A673 (cell line): Measurements from ENCODE around the gene ACD. TPM values are rescaled to one million over a fixed set of nuclear protein-coding genes. Genes with fewer than 3 reads are reported as not detected.

Source experiments
- BruUV-seq: library from RNA; stranded (reverse); fragments of 400-500 nt; replicated peaks from 2 replicates; lab custom pipeline; 2021; lab: Mats Ljungman, UMichigan
- CTCF ChIA-PET: fragments of 300-600 bp; sonication (Branson Sonifier 250); formaldehyde crosslinking; loops from one replicate; lab custom pipeline; 2022; ENCODE audit warnings: antibody characterized with exemption; lab: Charles Lee
- POLR2A ChIA-PET: fragments of 300-600 bp; sonication (Branson Sonifier 250); formaldehyde crosslinking; loops from one replicate; lab custom pipeline; 2022; ENCODE audit warnings: antibody characterized with exemption; ENCODE audit not compliant: low non-redundant PET; lab: Charles Lee
- DNase-seq: peaks from one replicate; pipeline ENCODE4 v3.0.0-alpha.2; 2015; ENCODE audit warnings: low spot score
- H3K27ac ChIP-seq: fragments of 200-600 bp; sonication (generic); 2 replicates; pipeline ENCODE4 v1.5.1; 2016; ENCODE audit warnings: mixed run types, low read depth, mild to moderate bottlenecking, mixed read lengths, antibody characterized with exemption, low read length; ENCODE audit not compliant: poor library complexity, severe bottlenecking
- H3K27me3 ChIP-seq: fragments of 200-600 bp; sonication (generic); replicated peaks from 2 replicates; pipeline ENCODE4 v1.6.1; 2017; ENCODE audit warnings: mixed run types, low read depth, mild to moderate bottlenecking, mixed read lengths, antibody characterized with exemption, low read length; ENCODE audit not compliant: insufficient read depth, poor library complexity
- H3K36me3 ChIP-seq: fragments of 200-600 bp; sonication (generic); 2 replicates; pipeline ENCODE4 v1.6.1; 2016; ENCODE audit warnings: mixed run types, mild to moderate bottlenecking, mixed read lengths, antibody characterized with exemption, low read length; ENCODE audit not compliant: insufficient read depth, poor library complexity, severe bottlenecking
- H3K4me1 ChIP-seq: fragments of 200-600 bp; sonication (generic); 2 replicates; pipeline ENCODE4 v1.6.1; 2017; ENCODE audit warnings: mixed run types, mild to moderate bottlenecking, mixed read lengths, antibody characterized with exemption, low read length; ENCODE audit not compliant: insufficient read depth, poor library complexity, severe bottlenecking
- H3K4me3 ChIP-seq: fragments of 200-600 bp; sonication (generic); 2 replicates; pipeline ENCODE4 v1.5.1; 2016; ENCODE audit warnings: low read depth, mixed run types, mild to moderate bottlenecking, mixed read lengths, low read length; ENCODE audit not compliant: poor library complexity, severe bottlenecking
- H3K9me3 ChIP-seq: fragments of 200-600 bp; sonication (generic); 2 replicates; pipeline ENCODE4 v1.6.1; 2016; ENCODE audit warnings: mixed run types, low read depth, mild to moderate bottlenecking, mixed read lengths, antibody characterized with exemption, low read length; ENCODE audit not compliant: poor library complexity, severe bottlenecking
- EZH2 ChIP-seq: fragments of 200-600 bp; sonication (generic); IDR thresholded peaks from 2 replicates; pipeline ENCODE4 v1.6.1; 2017; ENCODE audit warnings: borderline replicate concordance, low read depth, mild to moderate bottlenecking, mixed read lengths, antibody characterized with exemption, low read length; ENCODE audit not compliant: poor library complexity, severe bottlenecking
- intact Hi-C: fragments of 100-400 bp; cut with micrococcal nuclease; formaldehyde crosslinking; loops from one replicate; pipeline ENCODE4 v1.10.0; 2022; ENCODE audit not compliant: unreplicated experiment
- total RNA-seq: library from RNA; stranded (reverse); gene quantifications from 2 replicates; pipeline ENCODE4 v1.2.3, GENCODE V29; 2021
- TF ChIP-seq, protein P1 (sequence below): fragments of 300-800, 200-600 bp; sonication (generic); conservative IDR thresholded peaks from 2 replicates; pipeline ENCODE4 v1.5.1; 2017; ENCODE audit warnings: low read depth, mild to moderate bottlenecking, antibody characterized with exemption, low read length, moderate library complexity, mixed read lengths

The ACD gene
- total RNA-seq, 1 experiment from 2014 or later, result 45.8 TPM

DNA sequence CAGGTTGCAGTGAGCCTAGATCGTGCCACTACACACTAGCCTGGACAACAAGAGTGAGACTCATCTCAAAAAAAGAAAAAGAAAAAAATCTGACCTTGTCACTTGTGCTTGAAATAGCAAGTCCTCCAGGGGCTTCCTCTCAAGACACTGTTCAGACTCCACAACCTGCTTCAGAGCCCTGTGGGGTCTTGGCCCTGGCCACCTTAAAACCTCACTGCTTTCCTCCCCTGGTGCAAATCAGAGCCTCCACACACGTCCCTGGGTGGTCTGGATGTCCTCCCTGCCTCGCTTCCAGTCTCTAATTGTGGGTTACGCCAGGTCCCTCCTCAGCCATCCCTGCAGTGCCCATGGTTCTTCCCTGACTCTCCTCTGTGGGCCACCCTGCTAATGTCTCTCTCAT is 4.7 kb downstream of the ACD start:
- intact Hi-C loops, result no loop called here
- DNase-seq, result no peak
- Histone ChIP-seq H3K9me3 (no peaks in the 10 kb centered on the region), H3K27me3 (peaks cover 11% of the 10 kb centered on the region), H3K4me1 (peaks cover 6% of the 10 kb centered on the region), H3K4me3 (no peak overlapping the region), H3K36me3 (peaks cover 6% of the 10 kb centered on the region), H3K27ac (no peak overlapping the region)
- no TSS peak for BruUV-seq
- POLR2A ChIA-PET, result no interaction called here
- TF ChIP-seq, protein P1, sequence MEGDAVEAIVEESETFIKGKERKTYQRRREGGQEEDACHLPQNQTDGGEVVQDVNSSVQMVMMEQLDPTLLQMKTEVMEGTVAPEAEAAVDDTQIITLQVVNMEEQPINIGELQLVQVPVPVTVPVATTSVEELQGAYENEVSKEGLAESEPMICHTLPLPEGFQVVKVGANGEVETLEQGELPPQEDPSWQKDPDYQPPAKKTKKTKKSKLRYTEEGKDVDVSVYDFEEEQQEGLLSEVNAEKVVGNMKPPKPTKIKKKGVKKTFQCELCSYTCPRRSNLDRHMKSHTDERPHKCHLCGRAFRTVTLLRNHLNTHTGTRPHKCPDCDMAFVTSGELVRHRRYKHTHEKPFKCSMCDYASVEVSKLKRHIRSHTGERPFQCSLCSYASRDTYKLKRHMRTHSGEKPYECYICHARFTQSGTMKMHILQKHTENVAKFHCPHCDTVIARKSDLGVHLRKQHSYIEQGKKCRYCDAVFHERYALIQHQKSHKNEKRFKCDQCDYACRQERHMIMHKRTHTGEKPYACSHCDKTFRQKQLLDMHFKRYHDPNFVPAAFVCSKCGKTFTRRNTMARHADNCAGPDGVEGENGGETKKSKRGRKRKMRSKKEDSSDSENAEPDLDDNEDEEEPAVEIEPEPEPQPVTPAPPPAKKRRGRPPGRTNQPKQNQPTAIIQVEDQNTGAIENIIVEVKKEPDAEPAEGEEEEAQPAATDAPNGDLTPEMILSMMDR, result no peak
- TF ChIP-seq EZH2, result no peak
- CTCF ChIA-PET, result no interaction called here

DNA sequence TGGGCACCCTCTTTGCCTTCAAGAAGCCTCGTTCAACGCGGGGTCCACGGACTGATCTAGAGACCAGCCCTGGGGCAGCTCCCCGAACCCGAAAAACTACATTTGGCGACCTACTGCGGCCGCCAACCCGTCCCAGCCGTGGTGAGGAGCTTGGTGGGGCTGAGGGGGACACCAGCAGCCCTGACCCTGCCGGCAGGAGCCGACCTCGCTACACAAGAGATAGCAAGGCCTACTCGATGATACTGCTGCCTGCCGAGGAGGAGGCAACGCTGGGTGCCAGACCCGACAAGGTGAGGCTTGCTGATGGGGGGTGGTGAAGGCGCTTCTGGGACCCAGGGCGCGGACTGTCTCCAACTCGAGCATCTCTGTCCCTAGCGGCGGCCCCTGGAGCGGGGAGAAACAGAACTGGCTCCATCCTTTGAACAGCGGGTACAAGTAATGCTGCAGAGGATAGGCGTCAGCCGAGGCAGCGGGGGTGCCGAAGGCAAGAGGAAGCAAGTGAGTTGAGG is 5.6 kb downstream of the ACD start:
- ChIA-PET CTCF (no interaction called here), POLR2A (no interaction called here)
- H3K9me3 ChIP-seq, result no peaks in the 10 kb centered on the region
- no TSS peak for BruUV-seq
- no peak overlapping the region for H3K27ac ChIP-seq
- peaks cover 6% of the 10 kb centered on the region for H3K36me3 ChIP-seq
- DNase-seq, result no peak
- H3K4me3 ChIP-seq, result no peak overlapping the region
- H3K27me3 ChIP-seq, result peaks cover 20% of the 10 kb centered on the region
- no peak for TF ChIP-seq EZH2
- TF ChIP-seq, protein P1, result no peak
- intact Hi-C loops, result no loop called here
- peaks cover 6% of the 10 kb centered on the region for H3K4me1 ChIP-seq

DNA sequence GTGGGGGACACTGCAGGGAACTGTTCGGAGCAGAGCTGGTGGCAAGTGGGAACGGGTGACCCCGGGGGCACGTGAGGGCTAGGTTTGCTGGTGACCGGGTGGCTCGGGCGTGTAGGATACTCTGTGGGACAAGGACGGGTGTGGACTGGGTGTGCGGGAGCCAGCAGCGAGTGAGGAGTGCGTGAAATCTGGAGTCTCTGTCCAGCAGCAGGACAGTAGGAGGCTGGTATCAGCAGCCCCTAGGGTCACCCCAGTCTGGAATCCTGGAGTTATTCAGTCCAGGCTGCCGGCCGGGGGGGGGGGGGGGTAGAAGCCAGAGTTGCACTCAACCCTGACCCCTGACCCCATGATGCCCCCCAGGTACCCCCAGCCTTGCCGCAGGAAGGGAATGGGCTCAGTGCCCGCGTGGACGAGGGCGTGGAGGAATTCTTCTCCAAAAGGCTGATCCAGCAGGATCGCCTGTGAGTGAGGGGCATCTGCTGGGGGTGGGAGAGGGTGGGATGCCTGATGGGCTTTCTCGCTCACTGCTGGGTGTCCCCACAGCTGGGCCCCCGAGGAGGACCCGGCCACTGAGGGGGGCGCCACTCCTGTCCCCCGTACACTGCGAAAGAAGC is 6.2 kb downstream of the ACD start:
- intact Hi-C loops, result no loop called here
- BruUV-seq, result no TSS peak
- DNase-seq, result no peak
- H3K27me3 ChIP-seq, result peaks cover 26% of the 10 kb centered on the region
- ChIA-PET CTCF (no interaction called here), POLR2A (no interaction called here)
- peaks cover 2% of the 10 kb centered on the region for H3K4me1 ChIP-seq
- no peak for TF ChIP-seq EZH2
- TF ChIP-seq, protein P1, result no peak
- no peak overlapping the region for H3K27ac ChIP-seq
- peaks cover 6% of the 10 kb centered on the region for H3K36me3 ChIP-seq
- H3K9me3 ChIP-seq, result no peaks in the 10 kb centered on the region
- H3K4me3 ChIP-seq, result peak overlapping the region; percentile 64
